ENCODE measurements around the gene RAB10.
A peak's percentile ranks its signal among the peaks of the same experiment; 100 is the strongest.
"Not testable (repeated sequence)": the region's sequence is repeated elsewhere in the genome, so short reads cannot be mapped to it uniquely, and the experiment has no call there.

Gene RAB10

DNA sequence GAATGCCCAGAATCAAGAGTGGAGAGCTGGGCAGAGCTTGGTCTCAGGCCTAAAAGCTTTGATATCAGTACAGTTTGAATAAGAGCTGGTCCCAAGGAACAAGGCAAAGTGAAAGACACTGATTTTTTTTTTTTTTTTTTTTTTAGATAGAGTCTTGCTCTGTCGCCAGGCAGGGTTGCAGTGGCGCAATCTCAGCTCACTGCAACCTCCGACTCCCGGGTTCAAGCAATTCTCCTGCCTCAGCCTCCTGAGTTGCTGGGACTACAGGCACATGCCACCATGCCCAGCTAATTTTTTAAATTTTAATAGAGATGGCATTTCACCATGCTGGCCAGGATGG, 17.2 kb upstream of the RAB10 start:
- not testable (repeated sequence) for DNase-seq

DNA sequence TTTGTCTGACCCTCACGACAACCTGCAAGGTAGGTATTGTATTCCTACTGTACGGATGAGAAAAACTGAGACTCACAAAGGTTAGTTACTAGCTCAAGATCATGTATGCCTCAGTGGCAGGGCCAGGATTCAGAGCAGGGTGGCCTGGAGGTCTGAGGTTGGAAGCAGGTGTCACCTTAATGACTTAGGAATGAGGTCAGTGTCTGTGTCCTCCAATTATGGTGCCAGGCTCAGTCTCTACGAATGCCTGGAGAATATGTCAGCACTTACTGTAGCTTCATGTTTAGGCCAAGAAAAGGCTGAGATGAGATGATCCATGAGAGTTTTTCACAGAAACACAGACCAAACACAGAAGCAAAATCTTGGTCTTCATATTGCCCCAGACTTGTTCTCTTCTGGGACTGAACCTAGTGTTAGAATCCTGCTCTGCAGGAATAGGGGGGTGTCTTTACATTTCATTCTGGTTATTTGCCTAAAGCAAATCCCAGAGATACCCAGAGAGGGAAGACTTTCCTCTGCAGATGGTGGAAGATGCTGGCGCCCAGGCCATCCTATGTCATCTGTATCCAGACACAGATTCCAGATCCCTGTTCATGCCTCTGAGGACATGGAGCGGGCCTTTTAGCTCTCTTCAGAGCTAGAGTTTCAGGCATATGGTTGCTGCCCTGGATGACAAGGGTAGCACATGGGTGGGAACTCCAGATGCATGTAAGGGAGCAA, 16.3 kb upstream of the RAB10 start:
- no peak for DNase-seq

DNA sequence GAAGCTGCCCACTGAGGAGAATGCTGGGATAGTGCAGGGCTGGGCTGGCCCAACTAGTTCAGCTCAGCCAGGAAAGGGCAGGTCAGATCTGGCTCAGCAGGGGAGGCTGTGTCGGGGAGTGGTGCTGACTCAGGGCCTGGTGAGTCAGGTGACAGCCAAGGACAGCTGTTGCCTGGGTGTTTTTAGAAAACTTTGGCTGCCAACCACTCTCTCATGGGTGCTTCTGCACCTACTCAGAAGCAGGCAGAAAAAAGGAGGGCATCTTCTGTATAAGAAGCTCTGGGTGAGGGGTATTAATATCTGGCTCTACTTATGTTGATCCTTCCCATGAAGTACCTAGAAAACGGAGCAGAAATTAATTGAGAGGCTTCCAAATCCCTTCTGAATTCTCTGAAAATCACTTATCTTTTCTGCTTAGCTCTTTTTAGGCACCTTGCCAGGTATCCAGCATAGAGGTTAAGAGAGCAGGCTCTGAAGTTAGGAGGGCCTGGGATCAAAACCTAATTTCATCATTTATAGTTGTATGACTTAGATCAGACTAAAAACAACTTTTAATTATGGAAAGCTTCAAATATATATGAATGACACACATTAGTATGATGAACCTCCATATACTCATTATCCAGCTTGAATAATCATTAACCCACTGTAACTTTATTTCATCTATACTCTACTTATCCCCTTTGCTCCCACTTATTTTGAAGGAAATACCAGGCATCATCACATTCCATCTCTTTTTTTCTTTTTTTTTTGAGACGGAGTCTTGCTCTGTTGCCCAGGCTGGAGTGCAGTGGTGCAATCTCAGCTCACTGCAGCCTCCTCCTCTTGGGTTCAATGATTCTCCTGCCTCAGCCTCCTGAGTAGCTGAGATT, 15.5 kb upstream of the RAB10 start:
- peak; percentile 70 to 91 for DNase-seq

DNA sequence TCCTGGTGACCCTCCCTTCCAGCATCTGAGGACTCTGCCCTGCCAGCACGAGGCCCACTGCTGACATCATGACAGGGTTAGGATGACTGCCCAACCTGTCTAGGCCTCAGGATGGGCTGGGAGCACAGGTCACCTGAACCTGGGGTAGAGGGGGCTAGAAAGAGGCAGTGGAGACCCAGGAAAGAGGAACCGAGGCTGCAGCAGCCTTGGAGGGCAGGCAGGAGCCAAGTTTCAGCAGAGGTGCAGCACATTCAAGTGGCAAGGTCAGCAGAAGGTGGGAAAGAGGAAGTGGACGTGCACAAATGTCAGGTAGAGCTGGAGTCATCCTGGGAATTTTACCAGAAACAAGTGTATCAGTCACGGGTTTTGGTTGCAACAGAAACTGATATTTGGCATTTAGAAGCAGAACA, 13.6 kb upstream of the RAB10 start:
- DNase-seq = no peak

DNA sequence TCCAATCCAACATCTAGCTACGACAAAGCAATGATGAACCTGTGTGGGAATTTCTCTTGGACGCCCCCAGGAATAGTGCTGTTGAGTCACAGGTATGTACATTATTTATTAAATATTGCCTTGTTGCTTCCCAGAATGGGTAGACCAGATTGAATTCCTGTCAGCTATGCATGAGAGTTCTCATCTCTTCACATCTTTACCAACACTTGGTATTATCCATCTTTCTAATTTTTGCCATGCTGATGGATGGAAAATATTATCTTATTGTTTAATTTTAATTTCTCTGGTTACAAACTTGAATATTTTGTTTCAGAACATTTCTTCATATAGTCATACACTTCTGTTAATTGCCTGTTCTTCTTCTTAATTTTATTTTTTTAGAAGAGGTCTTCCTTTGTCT, 9.6 kb upstream of the RAB10 start:
- DNase-seq = no peak

DNA sequence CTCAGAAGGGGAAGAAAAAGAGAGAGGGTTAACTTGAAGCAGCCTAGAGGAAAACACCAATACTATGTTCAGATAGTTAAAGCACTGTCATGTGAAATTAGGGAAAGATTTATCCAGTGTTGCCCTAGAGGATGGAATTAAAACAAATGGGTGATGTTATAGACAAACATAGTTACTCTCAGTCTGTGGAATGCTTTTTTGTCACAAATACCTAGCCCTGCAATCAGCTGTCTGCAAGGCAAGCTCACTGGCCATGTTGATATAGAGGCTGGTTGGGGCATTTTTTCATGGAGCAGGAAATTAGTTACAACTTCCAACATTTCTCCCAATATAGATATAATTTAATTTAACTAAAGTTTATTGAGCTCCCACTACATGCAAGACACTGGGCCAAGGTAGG, 8.4 kb upstream of the RAB10 start:
- DNase-seq = no peak

DNA sequence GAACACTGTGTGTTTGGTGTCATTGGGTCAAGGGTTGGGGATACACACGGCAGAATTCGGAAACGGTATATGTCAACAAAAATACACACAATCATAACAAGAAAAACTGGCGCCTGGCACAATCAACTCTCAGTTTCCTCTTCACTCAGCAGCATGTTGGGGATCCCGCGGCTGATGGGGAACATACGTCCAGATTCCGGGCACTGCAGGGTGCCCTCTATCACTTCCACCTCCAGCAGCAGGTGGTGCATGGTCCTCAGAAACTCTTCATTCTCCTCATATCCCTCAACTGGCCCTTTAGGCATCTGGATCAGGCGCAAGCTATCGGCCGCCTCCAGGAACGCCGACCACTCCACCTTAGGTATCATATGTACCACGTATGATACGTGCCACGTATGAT, 5.8 kb upstream of the RAB10 start:
- DNase-seq = not testable (repeated sequence)

DNA sequence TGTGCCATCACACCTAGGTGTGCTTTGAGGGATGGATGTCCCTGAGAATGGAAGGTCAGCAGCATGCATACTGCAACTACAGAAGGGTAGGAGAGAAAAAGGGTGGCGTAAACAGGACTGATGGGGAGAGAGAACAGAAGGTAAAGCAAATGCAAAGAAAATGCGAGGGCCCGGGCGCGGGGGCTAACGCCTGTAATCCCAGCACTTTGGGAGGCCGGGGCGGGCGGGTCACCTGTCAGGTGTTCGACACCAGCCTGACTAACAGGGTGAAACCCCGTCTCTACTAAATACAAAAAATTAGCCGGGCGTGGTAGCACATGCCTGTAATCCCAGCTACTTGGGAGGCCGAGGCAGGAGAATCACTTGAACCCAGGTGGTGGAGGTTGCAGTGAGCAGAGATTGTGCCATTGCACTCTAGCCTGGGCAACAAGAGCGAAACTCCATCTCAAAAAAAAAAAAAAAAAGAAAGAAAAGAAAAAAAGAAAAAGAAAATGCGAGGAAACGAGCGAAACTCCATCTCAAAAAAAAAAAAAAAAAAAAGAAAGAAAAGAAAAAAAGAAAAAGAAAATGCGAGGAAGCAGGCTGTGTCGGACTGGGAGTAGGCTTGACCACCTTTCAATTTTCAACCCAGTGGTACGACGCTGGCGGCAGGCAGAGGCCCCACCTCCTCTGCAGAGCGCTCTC, 1.2 kb upstream of the RAB10 start:
- DNase-seq = peak in 1 of 2 donors; percentile 32

DNA sequence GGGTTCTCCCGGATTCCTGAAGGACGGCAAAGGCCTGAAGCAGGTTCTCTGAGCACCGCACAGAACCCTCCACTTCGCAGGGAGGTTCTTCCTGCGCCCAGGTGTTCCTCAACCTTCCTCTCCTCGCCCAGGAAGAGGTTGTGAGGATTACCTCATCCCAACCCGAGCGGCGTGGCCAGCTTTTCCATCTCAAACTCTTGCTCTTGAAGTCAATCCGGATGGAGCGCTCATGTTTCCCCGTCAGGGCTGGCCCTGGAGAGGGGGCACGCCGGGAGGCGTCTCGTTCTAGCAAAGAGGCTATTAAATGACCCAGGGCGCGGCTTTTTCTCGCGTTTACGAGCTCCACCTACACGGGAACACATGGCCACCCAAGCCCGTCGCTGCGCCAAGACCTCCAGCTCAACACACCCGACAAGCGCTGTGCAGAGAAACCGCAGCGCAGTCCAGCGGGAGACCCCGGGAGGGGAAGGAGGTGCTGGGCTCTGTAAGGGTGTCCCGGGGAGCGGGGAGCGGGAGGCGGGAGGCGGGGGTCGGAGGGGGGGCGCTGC, 540 bp upstream of the RAB10 start:
- no peak for DNase-seq

DNA sequence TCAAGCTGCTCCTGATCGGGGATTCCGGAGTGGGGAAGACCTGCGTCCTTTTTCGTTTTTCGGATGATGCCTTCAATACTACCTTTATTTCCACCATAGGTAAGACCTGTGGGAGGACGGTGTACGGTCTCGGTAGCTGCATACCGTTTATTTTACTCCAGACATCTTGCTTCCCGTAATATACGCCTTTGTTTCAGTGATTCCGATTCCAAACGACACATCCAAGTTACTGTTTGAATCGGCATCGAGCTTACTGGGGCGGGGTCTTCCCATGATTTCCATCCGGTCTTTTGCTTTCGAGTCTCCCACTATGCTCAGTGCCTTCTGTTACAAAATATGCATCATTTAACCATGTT, 731 bp downstream of the RAB10 start:
- DNase-seq = peak; percentile 50 to 61

DNA sequence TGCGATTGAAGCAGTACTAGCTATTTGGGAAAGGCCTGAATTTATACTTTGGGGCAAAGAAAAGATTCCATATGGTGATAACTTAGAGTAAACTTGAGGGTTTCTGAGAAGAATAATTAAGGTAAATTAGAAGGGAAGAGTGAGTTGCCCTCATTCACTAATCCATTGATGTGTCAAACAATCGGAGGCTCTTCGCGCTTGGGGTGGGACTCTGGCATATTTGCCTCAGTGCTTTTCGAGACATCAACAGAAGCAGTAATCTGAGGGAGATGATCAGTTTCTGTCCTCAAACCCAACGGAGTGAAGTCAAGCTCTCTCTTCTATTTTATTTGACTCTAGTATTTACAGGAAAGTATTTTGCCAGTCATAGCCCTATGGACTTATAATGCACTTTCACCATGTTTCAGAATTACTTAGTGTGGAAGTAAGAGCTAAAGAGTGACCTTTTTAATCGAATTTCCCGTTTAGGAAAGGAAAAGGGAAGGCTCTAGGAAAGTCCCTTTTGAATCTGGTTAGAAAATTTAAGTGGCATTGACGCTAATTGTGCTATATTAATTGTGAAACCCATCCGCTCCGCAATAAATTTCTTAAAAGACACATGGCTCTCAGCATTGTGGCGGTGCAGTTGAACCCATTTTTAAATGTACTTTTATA, 1.3 kb downstream of the RAB10 start:
- DNase-seq = peak; percentile 78 to 85

DNA sequence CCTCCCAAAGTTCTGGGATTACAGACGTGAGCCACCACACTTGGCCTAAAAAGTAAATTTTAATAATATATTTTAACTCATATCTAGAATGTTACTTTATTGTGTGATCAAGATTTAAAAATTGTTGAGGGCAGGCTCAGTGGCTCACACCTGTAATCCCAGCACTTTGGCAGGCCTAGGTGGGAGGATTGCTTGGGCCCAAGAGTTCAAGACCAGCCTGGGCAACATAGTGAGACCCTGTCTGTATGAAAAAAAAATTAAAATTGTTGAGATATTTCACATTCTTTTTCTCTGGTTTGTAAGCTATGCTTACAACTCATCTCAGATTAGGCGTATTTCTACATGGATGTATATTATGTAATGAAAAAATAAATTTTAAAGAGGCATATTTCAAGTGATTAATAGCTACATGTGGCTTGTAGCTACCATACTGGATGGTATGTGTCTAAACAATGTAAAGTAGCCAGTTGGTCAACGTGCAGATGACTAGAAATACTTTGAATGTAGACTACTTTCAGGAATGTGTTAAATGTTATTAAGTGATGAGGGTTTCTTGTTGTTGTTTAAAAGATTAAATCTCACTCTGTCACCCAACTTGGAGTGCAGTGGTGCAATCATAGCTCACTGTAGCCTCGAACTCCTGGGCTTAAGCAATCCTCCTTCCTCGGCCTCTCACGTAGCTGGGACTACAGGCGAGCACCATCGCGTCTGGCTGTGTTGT, 5.9 kb downstream of the RAB10 start:
- DNase-seq = no peak

DNA sequence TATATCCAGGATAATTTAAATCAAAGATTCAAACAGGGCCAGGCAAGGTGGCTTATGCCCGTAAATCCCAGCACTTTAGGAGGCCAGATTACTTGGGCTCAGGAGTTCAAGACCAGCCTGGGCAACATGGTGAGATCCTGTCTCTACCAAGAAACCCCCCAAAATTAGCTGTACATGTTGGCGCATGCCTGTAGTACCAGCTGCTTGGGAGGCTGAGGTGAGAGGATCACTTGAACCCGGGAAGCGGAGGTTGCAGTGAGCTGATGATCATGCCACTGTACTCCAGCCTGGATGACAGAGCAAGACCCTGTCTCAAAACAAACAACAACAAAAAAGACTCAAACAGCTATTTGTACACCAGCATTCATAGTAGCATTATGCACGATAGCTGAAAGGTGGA, 9.2 kb downstream of the RAB10 start:
- DNase-seq = no peak

DNA sequence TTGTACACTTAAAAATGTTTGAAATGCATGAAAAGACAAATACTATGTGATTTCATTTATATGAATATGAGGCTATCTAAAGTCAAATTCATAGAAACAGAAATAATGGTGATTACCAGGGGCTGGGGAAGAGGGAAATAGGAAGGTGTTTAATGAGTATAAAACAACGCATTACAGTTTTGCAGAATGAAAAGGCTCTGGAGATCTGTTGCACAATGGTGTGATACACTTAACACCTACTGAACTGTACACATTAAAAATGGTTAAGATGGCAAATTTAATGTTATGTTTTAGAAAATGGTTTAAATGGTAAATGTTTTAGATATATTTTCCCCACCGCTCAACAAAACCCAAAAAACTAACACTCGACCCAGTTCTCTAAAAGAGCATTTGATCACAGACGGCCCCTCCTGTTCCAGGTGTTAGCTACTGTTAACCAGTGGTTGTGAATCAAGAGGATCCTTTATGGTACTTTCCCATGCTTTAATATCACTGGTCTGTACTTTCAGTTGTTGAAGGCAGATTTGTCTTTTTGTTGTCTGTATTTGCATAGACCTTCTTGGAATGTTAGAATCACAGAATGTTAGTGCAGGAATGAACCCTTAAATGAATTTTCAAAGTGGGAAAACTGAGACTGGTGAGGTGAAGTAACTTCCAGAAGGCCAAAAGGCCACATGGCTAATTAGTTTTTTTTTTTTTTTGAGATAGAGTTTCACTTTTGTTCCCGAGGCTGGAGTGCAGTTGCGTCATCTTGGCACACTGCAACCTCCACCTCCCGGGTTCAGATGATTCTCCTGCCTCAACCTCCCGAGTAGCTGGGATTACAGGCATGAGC, 10.2 kb downstream of the RAB10 start:
- peak; percentile 57 to 58 for DNase-seq

DNA sequence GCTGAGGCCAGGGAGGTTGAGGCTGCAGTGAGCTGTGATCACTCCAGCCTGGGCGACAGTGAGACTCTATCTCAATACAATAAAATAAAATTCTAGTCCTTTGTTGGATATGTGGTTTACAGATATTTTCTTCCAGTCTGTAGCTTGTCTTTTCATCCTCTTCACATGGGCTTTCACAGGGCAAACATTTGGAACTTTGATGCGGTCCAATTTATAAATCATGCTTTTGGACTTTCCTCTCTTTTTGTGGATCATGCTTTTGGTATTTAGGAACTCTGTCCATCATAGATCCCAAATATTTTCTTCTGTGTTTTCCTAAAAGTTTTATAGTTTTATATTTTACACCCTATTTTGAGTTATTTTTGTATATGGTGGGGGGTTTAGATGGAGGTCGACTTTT, 14.9 kb downstream of the RAB10 start:
- DNase-seq = no peak

DNA sequence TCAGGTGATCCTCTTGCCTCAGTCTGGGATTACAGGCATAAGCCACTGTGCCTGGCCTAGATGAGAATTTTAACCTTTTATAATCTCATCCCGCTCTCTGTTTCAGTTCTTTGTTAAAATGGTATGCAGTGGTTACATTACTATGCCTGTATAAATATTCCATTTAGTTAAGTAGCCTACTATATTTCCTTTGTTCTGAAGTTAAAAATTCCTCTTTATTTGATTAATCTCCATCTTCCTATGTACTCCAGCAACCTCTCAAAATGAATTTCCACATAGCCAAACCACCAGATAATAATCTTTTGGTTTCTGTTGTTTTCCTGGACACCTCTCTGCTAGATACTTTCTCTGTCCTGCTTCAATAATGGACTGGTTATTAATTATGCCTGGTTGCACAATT, 15.8 kb downstream of the RAB10 start:
- DNase-seq = no peak

DNA sequence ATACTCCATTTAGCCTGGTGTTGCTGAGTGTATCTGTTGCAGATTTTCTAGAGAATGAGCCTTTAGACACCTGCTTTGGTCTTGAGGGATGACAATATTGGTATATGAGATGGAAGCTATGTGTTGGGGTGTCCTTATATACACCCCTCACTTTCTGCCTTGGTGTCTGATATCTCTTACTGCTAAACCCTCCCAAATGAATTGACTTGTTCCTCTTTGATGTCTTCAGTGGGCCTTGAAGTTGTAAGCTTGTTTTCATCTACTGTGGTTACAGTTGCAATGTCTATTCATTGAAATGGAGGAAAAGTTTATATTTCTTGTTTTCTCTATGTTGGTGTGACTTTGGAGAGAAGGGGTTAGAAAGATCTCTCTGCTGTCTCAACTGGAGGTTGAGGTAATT, 18.9 kb downstream of the RAB10 start:
- no peak for DNase-seq

DNA sequence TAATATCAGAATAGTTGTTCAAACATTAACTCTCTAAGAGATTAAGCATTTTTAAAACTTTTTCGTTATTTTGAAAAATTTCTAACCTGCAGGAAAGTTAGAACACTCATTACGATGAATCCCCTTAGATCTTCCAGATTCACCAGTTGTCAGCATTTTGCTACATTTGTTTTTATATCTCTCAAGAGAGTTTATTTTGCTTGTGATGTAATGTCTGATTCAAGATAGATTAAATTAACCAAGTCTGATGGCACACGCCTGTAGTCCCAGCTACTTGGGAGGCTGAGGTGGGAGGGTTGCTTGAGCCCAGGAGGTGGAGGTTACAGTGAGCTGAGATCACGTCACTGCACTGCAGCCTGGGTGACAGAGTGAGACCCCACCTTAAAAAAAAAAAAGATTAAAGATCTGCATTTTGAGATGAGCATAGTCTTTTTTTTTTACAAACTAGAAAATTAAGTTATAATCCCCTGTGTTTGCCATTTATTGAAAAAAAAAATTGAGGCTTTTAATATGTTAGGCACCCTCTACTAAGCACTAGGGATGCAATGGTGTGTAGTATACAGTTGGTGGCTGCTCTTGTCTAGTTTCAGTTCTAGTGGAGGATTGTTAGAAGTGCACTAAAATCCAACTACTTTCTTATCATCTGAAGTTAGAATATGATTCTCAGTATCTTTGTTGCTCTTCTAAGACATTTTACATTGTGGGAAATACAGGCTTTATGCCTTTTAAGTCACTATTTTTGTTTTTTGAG, 20.9 kb downstream of the RAB10 start:
- DNase-seq = no peak

DNA sequence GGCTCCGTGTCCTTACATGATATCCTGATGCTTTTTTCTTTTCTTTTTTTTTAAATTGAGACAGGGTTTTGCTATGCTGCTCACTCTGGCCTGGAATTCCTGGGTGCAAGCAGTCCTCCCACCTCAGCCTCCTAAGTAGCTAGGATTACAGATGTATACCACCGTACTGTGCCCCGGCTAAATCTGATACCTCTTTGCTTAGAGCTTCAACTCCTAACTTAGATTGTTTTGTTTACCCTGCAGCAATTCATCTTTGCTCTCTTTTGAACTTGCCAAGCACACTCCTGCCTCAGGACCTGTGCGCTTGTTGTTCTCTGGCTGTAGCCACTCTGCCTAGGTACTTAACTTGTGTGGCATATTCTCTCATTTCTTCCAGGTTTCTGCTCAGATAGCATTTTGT, 24.5 kb downstream of the RAB10 start:
- DNase-seq = no peak

DNA sequence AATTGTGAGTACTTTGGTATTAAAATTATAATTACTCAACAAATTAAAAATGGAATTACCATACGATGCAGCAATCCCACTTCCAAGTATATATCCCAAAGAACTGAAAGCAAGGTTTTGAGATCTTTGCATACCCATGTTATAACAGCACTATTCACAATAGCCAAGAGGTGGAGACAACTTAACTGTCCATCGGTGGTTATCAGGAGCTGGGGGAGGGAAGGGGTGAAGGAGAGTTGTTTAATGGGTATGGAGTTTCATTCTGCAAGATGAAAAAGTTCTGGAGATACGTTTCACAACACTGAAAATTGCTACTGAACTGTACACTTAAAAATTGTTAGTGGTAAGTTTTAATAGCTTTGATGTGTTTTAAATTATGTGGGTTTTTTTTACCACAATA, 25.7 kb downstream of the RAB10 start:
- no peak for DNase-seq

DNA sequence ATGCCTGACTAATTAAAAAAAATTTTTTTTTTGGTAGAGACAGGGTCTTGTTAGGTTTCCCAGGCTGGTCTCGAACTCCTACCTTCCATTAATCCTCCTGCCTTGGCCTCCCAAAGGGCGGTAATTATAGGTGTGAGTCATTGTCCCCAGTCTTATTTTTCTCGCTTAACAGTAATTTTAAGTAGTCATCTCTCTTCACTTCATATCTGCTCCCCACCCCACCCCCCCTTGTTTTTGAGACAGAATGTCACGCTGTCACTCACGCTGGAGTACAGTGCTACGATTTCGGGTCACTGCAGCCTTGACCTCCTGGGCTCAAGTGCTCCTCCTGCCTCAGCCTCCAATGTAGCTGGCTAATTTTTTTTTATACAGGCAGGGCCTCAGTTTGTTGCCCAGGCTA, 27.7 kb downstream of the RAB10 start:
- no peak for DNase-seq

All from inflammatory macrophage treated with lipopolysaccharide for 1 hour (primary cell).